ENCODE data around the gene MRPL49.

GRCh38 chr11:65095427-65095826, 26.7 kb upstream of the MRPL49 start:
- no peak for TF ChIP-seq CTCF (conservative IDR thresholded peaks at IDR 0.05)
- TF ChIP-seq ZFX (IDR thresholded peaks at IDR 0.05) = no peak
